LNCaP clone FGC (cell line): ENCODE data around the gene PHYHD1.

Experiments used
- DNase-seq: peaks from one replicate; pipeline ENCODE4 v3.0.0-alpha.2; 2011; ENCODE audit warnings: low read depth
- H3K4me3 ChIP-seq: 2 replicates; pipeline ENCODE4 v1.5.1; 2011; ENCODE audit warnings: mild to moderate bottlenecking, low read depth, low read length, control low read depth
- CTCF ChIP-seq: IDR thresholded peaks from 2 replicates; pipeline ENCODE4 v1.5.1; 2012; ENCODE audit warnings: mild to moderate bottlenecking; ENCODE audit not compliant: control insufficient read depth, insufficient read depth; ENCODE audit errors: extremely low read depth

The PHYHD1 gene

GRCh38 chr9:128893354-128893753, 27.4 kb upstream of the PHYHD1 start:
- no peak overlapping the region for H3K4me3 ChIP-seq
- no peak for TF ChIP-seq CTCF
- DNase-seq: no peak

GRCh38 chr9:128894764-128895163, 26.0 kb upstream of the PHYHD1 start:
- no peak overlapping the region for H3K4me3 ChIP-seq
- TF ChIP-seq CTCF: no peak
- DNase-seq: no peak

DNA sequence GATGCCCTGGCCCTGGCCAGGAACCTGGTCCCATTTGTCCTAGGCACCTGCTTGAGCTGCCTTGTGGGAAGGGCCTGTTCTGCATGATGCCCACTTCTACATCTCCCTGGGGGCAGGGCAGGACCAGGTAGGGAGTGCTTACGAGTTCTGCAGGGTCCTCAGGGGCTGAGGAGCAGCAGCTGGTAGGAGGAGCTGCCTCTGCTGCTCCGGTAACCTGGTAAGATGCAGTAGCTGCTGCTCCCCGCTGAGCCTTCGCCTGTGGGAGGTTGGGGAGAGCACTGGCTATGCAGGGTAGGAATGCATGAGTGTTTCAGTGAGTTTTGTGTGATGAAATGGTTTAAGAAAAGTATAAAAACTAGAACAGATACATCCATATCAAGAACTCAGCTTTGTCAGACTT, 25.2 kb upstream of the PHYHD1 start:
- DNase-seq: no peak
- no peak overlapping the region for H3K4me3 ChIP-seq
- no peak for TF ChIP-seq CTCF

DNA sequence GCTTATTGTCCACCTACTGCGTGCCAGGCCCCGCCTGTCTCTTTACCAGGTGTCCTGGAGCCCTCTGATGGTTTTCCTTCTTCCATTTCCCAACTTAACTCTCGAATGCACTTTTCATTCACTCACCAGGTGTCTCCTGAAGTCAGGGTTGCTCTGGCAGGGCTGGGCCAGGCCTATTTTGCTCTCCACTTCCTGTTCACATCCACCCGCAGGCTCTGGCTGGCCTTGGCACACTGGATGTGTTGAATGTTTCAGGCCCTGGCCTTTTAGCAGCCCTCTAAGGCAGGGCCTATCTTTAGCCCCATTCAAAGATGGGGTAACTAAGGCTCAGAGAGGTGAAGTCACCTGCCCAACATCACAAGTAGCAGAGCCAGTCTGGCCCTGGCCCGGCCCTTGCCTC, 22.4 kb upstream of the PHYHD1 start:
- H3K4me3 ChIP-seq: no peak overlapping the region
- TF ChIP-seq CTCF: no peak
- DNase-seq: no peak

- H3K4me3 ChIP-seq: no peak overlapping the region
- no peak for DNase-seq
- no peak for TF ChIP-seq CTCF
Measured at GRCh38 chr9:128898845-128899565, 21.8 kb upstream of the PHYHD1 start.

DNA sequence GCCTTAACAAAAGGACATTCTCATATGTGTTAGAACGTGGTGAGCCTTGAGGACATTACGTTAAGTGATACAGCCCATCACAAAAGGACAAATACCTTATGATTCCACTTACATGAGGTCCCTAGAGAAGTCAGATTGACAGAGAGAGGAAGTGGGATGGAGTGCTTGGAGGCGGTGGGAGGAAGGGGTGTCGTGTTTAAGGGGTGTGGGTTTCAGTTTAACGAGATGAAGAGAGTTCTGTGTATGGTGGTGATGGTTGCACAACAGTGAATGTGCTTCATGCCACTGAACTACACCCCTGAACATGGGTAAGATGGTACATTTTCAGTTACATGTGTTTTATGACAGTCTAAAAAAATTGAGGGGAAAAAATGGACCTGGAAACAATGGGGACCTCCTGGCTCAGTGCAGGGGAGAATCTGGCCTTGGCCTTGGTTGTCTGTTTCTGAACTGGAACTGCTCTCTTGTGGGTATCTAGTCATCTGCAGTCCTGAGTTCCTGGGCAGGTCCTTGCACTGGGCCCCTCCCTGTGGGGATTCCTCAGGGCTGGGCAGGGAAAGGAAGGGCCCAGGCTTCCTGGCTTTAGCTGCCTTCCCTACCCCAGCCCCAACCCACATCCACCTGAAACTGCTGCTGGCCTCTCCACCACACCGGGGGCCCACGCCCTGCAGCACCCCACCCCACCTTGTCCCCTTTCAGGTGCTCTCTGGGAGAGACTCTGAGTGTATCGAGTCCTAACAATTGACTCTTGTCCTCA, 21.0 kb upstream of the PHYHD1 start:
- no peak for DNase-seq

More for the DNA sequence above, 21.0 kb upstream of the PHYHD1 start:
- TF ChIP-seq CTCF: no peak
- H3K4me3 ChIP-seq: no peak overlapping the region
